NB4 (cell line): ENCODE measurements around the gene IL10.

ENCODE experiments used
- CTCF ChIP-seq: IDR thresholded peaks from one replicate; pipeline ENCODE4 v1.5.1; 2012; ENCODE audit warnings: low read depth, low read length
- MAX ChIP-seq: IDR thresholded peaks from 2 replicates; pipeline ENCODE4 v1.6.1; 2011; ENCODE audit warnings: low read depth, low read length
- POLR2A ChIP-seq: IDR thresholded peaks from 2 replicates; pipeline ENCODE4 v1.6.1; 2011; ENCODE audit warnings: mild to moderate bottlenecking; ENCODE audit not compliant: insufficient read length; ENCODE audit errors: extremely low read depth

GRCh38 chr1:206752481-206752880, 19.8 kb downstream of the IL10 start:
- TF ChIP-seq CTCF (no peak), MAX (no peak), POLR2A (no peak)
